Measurements from ENCODE around the gene RBM3.

DNA sequence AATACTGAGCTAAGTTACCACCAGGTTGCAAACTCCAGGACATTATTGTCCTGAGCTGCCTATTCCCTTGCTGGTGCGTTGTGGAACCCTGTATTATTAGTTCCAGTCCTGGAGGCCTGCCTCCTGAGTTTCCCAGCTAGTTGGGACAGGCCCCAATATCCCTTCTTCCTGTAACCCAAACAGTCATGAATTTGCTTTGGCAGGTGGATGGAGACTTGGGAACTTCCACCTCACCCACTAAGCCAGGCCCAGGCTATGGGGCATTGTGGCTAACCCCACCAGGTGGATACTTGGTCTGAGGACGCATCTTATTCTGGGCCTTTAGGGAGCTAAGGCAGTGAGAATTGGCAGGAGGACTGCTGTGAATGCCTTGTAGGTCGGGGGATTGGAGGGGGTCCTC, 5.0 kb downstream of the RBM3 start:
- TF ChIP-seq, protein P1, sequence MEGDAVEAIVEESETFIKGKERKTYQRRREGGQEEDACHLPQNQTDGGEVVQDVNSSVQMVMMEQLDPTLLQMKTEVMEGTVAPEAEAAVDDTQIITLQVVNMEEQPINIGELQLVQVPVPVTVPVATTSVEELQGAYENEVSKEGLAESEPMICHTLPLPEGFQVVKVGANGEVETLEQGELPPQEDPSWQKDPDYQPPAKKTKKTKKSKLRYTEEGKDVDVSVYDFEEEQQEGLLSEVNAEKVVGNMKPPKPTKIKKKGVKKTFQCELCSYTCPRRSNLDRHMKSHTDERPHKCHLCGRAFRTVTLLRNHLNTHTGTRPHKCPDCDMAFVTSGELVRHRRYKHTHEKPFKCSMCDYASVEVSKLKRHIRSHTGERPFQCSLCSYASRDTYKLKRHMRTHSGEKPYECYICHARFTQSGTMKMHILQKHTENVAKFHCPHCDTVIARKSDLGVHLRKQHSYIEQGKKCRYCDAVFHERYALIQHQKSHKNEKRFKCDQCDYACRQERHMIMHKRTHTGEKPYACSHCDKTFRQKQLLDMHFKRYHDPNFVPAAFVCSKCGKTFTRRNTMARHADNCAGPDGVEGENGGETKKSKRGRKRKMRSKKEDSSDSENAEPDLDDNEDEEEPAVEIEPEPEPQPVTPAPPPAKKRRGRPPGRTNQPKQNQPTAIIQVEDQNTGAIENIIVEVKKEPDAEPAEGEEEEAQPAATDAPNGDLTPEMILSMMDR (IDR thresholded peaks at IDR 0.05) = no peak
- TF ChIP-seq NRF1 (IDR thresholded peaks at IDR 0.05; ENCODE audit: low read depth, low read length) = no peak
- TF ChIP-seq POLR2AphosphoS5 (IDR thresholded peaks at IDR 0.05; ENCODE audit: low read depth, low read length) = no peak
- TF ChIP-seq, protein P2, sequence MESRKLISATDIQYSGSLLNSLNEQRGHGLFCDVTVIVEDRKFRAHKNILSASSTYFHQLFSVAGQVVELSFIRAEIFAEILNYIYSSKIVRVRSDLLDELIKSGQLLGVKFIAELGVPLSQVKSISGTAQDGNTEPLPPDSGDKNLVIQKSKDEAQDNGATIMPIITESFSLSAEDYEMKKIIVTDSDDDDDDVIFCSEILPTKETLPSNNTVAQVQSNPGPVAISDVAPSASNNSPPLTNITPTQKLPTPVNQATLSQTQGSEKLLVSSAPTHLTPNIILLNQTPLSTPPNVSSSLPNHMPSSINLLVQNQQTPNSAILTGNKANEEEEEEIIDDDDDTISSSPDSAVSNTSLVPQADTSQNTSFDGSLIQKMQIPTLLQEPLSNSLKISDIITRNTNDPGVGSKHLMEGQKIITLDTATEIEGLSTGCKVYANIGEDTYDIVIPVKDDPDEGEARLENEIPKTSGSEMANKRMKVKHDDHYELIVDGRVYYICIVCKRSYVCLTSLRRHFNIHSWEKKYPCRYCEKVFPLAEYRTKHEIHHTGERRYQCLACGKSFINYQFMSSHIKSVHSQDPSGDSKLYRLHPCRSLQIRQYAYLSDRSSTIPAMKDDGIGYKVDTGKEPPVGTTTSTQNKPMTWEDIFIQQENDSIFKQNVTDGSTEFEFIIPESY (IDR thresholded peaks at IDR 0.05; ENCODE audit: borderline replicate concordance, low read depth) = no peak
- no peak for TF ChIP-seq SMC3 (IDR thresholded peaks at IDR 0.05; ENCODE audit: low read depth, low read length)
- no peak for TF ChIP-seq MXI1 (IDR thresholded peaks at IDR 0.05; ENCODE audit: low read depth, low read length)
- TF ChIP-seq, protein P3, sequence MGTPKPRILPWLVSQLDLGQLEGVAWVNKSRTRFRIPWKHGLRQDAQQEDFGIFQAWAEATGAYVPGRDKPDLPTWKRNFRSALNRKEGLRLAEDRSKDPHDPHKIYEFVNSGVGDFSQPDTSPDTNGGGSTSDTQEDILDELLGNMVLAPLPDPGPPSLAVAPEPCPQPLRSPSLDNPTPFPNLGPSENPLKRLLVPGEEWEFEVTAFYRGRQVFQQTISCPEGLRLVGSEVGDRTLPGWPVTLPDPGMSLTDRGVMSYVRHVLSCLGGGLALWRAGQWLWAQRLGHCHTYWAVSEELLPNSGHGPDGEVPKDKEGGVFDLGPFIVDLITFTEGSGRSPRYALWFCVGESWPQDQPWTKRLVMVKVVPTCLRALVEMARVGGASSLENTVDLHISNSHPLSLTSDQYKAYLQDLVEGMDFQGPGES (IDR thresholded peaks at IDR 0.05; ENCODE audit: low read depth, low read length) = no peak
- no peak for TF ChIP-seq EP300 (IDR thresholded peaks at IDR 0.05; ENCODE audit: borderline replicate concordance in 1 of 2, low read depth in 1 of 2, low read length in 1 of 2)
- TF ChIP-seq, protein P4, sequence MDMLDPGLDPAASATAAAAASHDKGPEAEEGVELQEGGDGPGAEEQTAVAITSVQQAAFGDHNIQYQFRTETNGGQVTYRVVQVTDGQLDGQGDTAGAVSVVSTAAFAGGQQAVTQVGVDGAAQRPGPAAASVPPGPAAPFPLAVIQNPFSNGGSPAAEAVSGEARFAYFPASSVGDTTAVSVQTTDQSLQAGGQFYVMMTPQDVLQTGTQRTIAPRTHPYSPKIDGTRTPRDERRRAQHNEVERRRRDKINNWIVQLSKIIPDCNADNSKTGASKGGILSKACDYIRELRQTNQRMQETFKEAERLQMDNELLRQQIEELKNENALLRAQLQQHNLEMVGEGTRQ (IDR thresholded peaks at IDR 0.05; ENCODE audit: borderline replicate concordance, low read depth, low read length) = no peak
- TF ChIP-seq, protein P5, sequence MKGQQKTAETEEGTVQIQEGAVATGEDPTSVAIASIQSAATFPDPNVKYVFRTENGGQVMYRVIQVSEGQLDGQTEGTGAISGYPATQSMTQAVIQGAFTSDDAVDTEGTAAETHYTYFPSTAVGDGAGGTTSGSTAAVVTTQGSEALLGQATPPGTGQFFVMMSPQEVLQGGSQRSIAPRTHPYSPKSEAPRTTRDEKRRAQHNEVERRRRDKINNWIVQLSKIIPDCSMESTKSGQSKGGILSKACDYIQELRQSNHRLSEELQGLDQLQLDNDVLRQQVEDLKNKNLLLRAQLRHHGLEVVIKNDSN (IDR thresholded peaks at IDR 0.05; ENCODE audit: borderline replicate concordance, low read depth) = no peak
- no peak for TF ChIP-seq FOXM1 (IDR thresholded peaks at IDR 0.05; ENCODE audit: low read depth)
- no peak for TF ChIP-seq EZH2phosphoT487 (IDR thresholded peaks at IDR 0.05; ENCODE audit: borderline replicate concordance, low read depth)
- no peak for TF ChIP-seq FOSL2 (IDR thresholded peaks at IDR 0.05; ENCODE audit: borderline replicate concordance, low read depth)
- TF ChIP-seq, protein P6, sequence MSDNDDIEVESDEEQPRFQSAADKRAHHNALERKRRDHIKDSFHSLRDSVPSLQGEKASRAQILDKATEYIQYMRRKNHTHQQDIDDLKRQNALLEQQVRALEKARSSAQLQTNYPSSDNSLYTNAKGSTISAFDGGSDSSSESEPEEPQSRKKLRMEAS (IDR thresholded peaks at IDR 0.05; ENCODE audit: low read depth) = no peak

Data from SK-N-SH (cell line).